Heart right ventricle (tissue), 16 donors: ENCODE results near the gene LGR5. TPM values are rescaled to one million over a fixed set of nuclear protein-coding genes. Genes with fewer than 3 reads are reported as not detected.

ENCODE experiments used
- ATAC-seq, 8 donors: fragments of 200-7000 bp; cut with Tn5 transposase; one replicate each; pipeline ENCODE4 v1.9.1; 2020; ENCODE audit warnings: mild to moderate bottlenecking in 8 of 8, moderate library complexity in 8 of 8, moderate number of reproducible peaks in 1 of 8
- DNase-seq, 2 donors: peaks; one replicate each; pipeline ENCODE4 v3.0.0-alpha.2; 2020
- H3K27ac ChIP-seq, 10 donors: fragments of 200-600 bp; sonication (generic) in 2 of 10; one replicate each; pipeline versions ENCODE4 v1.5.0 to v1.8.0; 2020 to 2022; ENCODE audit warnings: mild to moderate bottlenecking in 3 of 10
- H3K27me3 ChIP-seq, 7 donors: fragments of 200-600 bp; one replicate each; pipeline ENCODE4 v1.8.0; 2021 to 2022; ENCODE audit warnings: mild to moderate bottlenecking in 2 of 7
- H3K36me3 ChIP-seq, 9 donors: fragments of 200-600 bp; sonication (generic) in 1 of 9; one replicate each; pipeline versions ENCODE4 v1.5.0 to v1.8.0; 2020 to 2022; ENCODE audit warnings: mild to moderate bottlenecking in 2 of 9
- H3K4me1 ChIP-seq, 9 donors: fragments of 200-600 bp; sonication (generic) in 1 of 9; one replicate each; pipeline versions ENCODE4 v1.5.0 to v1.8.0; 2020 to 2022; ENCODE audit warnings: mild to moderate bottlenecking in 4 of 9
- H3K4me3 ChIP-seq, 10 donors: fragments of 200-600 bp; sonication (generic) in 2 of 10; one replicate each; pipeline versions ENCODE4 v1.5.0 to v1.8.0; 2020 to 2022; ENCODE audit warnings: mild to moderate bottlenecking in 7 of 10, moderate library complexity in 2 of 10
- H3K9me3 ChIP-seq, 11 donors: fragments of 200-600 bp in 10 of 11; sonication (generic) in 2 of 11; one replicate each; pipeline versions ENCODE4 v1.5.0 to v1.8.0; 2013 to 2022; ENCODE audit warnings: mild to moderate bottlenecking in 2 of 11, control low read depth in 1 of 11, moderate library complexity in 1 of 11
- WGBS, 2 donors: extraction: QIAGEN DNeasy Blood & Tissue Kit; methylation state at CpG; one replicate each; pipeline ENCODE4 v1.1.7; 2013; ENCODE audit warnings: inconsistent platforms in 1 of 2; 5-methylcytosine and 5-hydroxymethylcytosine counted together
- intact Hi-C, 10 donors: fragments of 100-400 bp; cut with DNase I; formaldehyde crosslinking; loops; one replicate each; pipeline versions ENCODE4 v1.11.1 to v1.14.2; 2022
- polyA plus RNA-seq, 2 donors: library from polyadenylated mRNA; stranded (reverse); fragments of 200-250 nt; gene quantifications; one replicate each; pipeline ENCODE4 v1.2.3, GENCODE V29; 2013
- total RNA-seq, 10 donors: library from RNA; stranded (reverse); fragmentation: NEBNext Ultra II Directional in 3 of 10; extraction: Animal tissue kit (Norgen Biotek cat#: 25700) in 3 of 10; gene quantifications; one replicate each; pipeline versions ENCODE4 v1.2.1 to v1.2.4, GENCODE V29; 2021 to 2023
- TF ChIP-seq, protein P1 (sequence below), 9 donors: fragments of 200-600 bp; sonication (generic) in 2 of 9; IDR thresholded peaks; one replicate each; pipeline versions ENCODE4 v1.5.0 to v1.8.0; 2021 to 2022; ENCODE audit warnings: antibody characterized with exemption in 9 of 9, mild to moderate bottlenecking in 5 of 9, moderate library complexity in 1 of 9
- donor health status: Arrhythmogenic right ventricular cardiomyopathy.
- donor health status: ischemic (EF 13 %, LVEDD 7.1; RV severe dilation, severe dysfunction).
- donor health status: healthy with polysubstance abuse.
- donor health status: DM: no; HTN: yes; CAD: no.
- donor health status: DM: no; HTN: no; CAD: no.
- donor health status: ischemic (EF 25% LVEDD 6.9; RV normal size, moderate dysfunction).
- donor health status: ischemic (EF 25% LVEDD 5.7; RV mildly dilated, moderate dysfunction).
- donor health status: healthy.
- donor health status: DM: yes; HTN: yes; CAD: no.
- donor health status: Ischemic cardiomyopathy.
- donor health status: ischemic (EF 35%, LVEDD 5.7; RV mildly dilated, moderate dysfunction).
- donor health status: nonischemic (EF 11% LVEDD 7.7; RV severe dilation, severe dysfunction).
- donor health status: DM: yes; HTN: yes; CAD: no.
- donor health status: PGD.
- donor health status: ischemic (EF 29% LVEDD 5.4; RV normal size, mild dysfunction).
- donor health status: nonischemic (EF 23%, LVEDD 6.1; RV moderate dilation, normal function).

Gene LGR5
- total and polyA plus RNA-seq, 12 donors, result 0.06 to 0.37 (median 0.07) TPM; not detected in 9

DNA sequence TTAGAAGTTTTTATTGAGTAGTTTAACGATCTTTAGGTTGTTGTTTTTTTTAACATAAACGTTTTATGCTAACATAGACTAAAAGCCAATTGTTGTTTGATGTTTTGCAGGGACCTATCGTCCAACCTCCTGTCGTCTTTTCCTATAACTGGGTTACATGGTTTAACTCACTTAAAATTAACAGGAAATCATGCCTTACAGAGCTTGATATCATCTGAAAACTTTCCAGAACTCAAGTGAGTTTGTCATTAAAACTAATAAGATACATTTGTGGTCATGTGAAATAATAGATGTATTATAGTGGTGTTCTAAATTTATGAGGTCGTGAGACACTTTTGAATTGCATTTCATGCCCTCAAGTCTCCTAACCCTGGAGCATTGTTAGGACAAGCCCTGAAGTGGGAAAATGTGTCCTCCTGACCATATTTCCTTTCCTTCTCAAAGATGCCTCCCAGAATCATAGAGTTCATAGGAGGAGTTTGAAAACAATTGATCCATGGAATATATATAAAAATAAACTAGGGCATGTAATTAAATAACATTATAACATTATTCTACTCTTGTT lies 139.2 kb downstream of the LGR5 start:
- 59 to 67% methylated on average over 5 of the region's 5 CpGs for WGBS, 2 donors
- TF ChIP-seq, protein P1, sequence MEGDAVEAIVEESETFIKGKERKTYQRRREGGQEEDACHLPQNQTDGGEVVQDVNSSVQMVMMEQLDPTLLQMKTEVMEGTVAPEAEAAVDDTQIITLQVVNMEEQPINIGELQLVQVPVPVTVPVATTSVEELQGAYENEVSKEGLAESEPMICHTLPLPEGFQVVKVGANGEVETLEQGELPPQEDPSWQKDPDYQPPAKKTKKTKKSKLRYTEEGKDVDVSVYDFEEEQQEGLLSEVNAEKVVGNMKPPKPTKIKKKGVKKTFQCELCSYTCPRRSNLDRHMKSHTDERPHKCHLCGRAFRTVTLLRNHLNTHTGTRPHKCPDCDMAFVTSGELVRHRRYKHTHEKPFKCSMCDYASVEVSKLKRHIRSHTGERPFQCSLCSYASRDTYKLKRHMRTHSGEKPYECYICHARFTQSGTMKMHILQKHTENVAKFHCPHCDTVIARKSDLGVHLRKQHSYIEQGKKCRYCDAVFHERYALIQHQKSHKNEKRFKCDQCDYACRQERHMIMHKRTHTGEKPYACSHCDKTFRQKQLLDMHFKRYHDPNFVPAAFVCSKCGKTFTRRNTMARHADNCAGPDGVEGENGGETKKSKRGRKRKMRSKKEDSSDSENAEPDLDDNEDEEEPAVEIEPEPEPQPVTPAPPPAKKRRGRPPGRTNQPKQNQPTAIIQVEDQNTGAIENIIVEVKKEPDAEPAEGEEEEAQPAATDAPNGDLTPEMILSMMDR (IDR thresholded peaks at IDR 0.05), result no peak
- intact Hi-C loops, result no loop called here

DNA sequence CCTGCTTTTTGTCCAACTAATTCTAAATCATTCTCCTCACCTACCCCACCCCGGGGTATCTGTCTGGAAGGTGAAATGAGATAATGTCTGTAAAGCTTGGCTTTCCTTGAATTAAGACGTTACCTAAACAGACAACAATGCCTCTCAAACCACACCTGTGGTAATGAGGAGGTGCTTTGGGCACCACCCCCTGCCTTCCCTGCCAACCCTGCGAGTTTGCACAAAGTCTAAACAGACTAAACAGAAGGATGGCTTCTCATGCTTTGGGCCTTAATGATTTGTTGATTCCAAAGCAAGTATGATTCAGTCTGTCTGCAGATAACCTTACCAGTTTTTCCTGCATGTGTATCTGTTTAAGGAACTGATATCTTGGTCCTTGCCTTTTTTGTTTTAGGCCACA lies 141.6 kb downstream of the LGR5 start:
- WGBS, 2 donors, result 80 to 87% methylated on average over 3 of the region's 3 CpGs
- Histone ChIP-seq H3K4me1 (no peaks in the 10 kb centered on the region), H3K27ac (no peak overlapping the region), H3K36me3 (no peaks in the 10 kb centered on the region), H3K9me3 (no peaks in the 10 kb centered on the region), H3K4me3 (no peak overlapping the region), H3K27me3 (peaks cover 0 to 6% (median 0%) of the 10 kb centered on the region in 7 donors)
- no peak for DNase-seq
- TF ChIP-seq, protein P1 (IDR thresholded peaks at IDR 0.05), result no peak
- ATAC-seq, result no peak
- intact Hi-C loops, result no loop called here

More for the DNA sequence above, 139.2 kb downstream of the LGR5 start:
- Histone ChIP-seq H3K9me3 (no peaks in the 10 kb centered on the region), H3K4me3 (no peak overlapping the region), H3K4me1 (no peaks in the 10 kb centered on the region), H3K27ac (no peak overlapping the region), H3K36me3 (no peaks in the 10 kb centered on the region), H3K27me3 (no peaks in the 10 kb centered on the region)
- no peak for DNase-seq
- no peak for ATAC-seq

DNA sequence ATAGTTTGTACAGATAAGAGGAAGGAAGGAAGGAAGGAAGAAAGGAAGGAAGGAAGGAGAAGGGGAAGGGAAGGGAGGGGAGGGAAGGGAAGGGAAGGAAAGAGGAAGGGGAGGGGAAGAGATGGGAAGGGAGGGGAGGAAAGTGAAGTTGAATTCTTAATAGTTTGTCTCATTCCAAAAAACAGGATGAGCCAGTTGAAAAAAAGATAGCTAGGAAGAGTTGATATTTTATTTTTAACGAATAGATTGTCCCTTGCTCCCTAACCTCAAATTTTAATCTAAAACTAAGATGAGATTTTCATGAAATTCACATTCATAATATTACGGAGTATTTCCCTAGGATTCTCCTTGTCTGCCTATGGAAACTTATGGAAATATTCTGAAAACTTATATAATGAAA lies 143.3 kb downstream of the LGR5 start:
- no peak for ATAC-seq
- Histone ChIP-seq H3K36me3 (no peaks in the 10 kb centered on the region), H3K9me3 (no peaks in the 10 kb centered on the region), H3K4me1 (no peaks in the 10 kb centered on the region), H3K27ac (no peak overlapping the region), H3K4me3 (no peak overlapping the region), H3K27me3 (peaks cover 0 to 8% (median 0%) of the 10 kb centered on the region in 7 donors)
- no peak for DNase-seq
- 80 to 86% methylated on average over 2 of the region's 2 CpGs for WGBS, 2 donors
- TF ChIP-seq, protein P1 (IDR thresholded peaks at IDR 0.05), result no peak
- intact Hi-C loops, result no loop called here

DNA sequence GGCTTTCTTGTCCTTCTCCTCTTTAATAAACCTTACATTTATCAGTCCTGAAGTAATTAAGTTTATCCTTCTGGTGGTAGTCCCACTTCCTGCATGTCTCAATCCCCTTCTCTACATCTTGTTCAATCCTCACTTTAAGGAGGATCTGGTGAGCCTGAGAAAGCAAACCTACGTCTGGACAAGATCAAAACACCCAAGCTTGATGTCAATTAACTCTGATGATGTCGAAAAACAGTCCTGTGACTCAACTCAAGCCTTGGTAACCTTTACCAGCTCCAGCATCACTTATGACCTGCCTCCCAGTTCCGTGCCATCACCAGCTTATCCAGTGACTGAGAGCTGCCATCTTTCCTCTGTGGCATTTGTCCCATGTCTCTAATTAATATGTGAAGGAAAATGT lies 144.8 kb downstream of the LGR5 start:
- intact Hi-C loops, result no loop called here
- Histone ChIP-seq H3K9me3 (no peaks in the 10 kb centered on the region), H3K4me1 (no peaks in the 10 kb centered on the region), H3K27me3 (peaks cover 0 to 8% (median 0%) of the 10 kb centered on the region in 7 donors), H3K27ac (no peak overlapping the region), H3K36me3 (no peaks in the 10 kb centered on the region), H3K4me3 (no peak overlapping the region)
- no peak for DNase-seq
- 71 to 82% methylated on average over 3 of the region's 3 CpGs for WGBS, 2 donors
- ATAC-seq, result no peak
- TF ChIP-seq, protein P1 (IDR thresholded peaks at IDR 0.05), result no peak
